ENCODE data around the gene PAX2. TPM values are rescaled to one million over a fixed set of nuclear protein-coding genes. Genes with fewer than 3 reads are reported as not detected.

Gene PAX2
- total RNA-seq, 1 experiment from 2014 or later = not detected

DNA sequence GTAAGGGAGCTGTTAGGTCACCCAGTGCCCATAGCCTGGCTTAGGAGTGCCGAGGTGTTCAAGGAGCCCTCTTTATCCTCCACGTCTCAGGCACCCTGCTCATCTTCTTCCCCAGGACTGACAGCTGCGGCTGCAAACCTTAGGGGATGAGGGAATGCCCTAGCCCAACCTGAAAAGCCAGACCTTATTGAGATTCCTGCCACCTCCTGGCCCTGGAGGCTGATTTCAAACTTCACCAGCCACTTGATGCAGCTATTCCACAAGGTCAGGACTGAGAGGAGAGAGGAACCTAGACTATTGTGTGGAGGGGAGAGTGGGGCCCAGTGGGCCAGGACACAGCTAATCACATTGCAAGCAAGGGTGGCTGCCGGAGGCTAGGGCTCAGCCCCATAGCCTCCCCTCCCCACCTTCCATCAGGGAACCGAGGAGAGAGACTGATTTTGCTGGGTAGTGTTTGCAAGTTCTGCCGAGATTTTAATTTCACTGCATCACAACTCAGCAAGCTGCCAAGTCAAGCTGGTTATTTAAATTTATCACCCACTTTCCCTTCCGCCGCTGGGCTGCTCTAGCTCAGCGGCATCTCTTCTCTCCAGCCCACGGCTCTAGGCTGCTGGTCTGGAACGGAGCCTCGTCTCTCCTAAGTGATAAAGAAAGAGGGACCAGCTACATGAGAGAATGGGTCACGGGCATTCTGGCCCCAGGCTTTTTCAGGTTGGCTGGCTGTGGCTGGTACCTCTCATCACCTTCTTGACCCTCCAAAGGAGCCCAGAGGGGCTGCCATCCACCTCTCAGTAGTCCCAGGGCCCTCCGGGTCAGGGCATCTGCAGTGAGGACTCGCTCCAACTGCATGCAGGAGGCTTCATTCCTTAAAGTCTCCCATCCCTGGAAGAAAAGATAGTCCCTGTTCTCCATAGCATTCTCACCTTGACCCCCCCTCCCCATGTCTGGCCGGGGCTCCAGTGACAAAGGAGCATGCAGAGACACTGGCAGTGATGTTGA is 66.7 kb downstream of the PAX2 start:
- DNase-seq = no peak
- H3K9me2 ChIP-seq (ENCODE audit: insufficient read depth) = no peaks in the 10 kb centered on the region
- POLR2A ChIA-PET (ENCODE audit: unreplicated experiment) = no interaction called here
- no peak overlapping the region for H2AFZ ChIP-seq
- no peak for TF ChIP-seq CTCF (conservative IDR thresholded peaks at IDR 0.05)
- no peak for TF ChIP-seq EZH2 (IDR thresholded peaks at IDR 0.05; ENCODE audit: low read depth)
- no peaks in the 10 kb centered on the region for H3K9me3 ChIP-seq (ENCODE audit: insufficient read depth, low read depth)
- H4K20me1 ChIP-seq (ENCODE audit: insufficient read depth) = no peaks in the 10 kb centered on the region
- peaks cover 96% of the 10 kb centered on the region for H3K27me3 ChIP-seq (ENCODE audit: insufficient read depth, low read depth)
- H3K36me3 ChIP-seq (ENCODE audit: low read depth) = no peaks in the 10 kb centered on the region
- no TSS peak for BruUV-seq (replicated peaks)
- H3K79me2 ChIP-seq (ENCODE audit: low read depth) = no peaks in the 10 kb centered on the region
- H3K4me2 ChIP-seq = no peak overlapping the region
- intact Hi-C loops (cut with micrococcal nuclease; ENCODE audit: unreplicated experiment) = no loop called here
- no peaks in the 10 kb centered on the region for H3K4me1 ChIP-seq (replicated peaks; ENCODE audit: insufficient read depth)
- CTCF ChIA-PET = no interaction called here
- H3K27ac ChIP-seq = no peak overlapping the region
- no peaks in the 10 kb centered on the region for H3F3A ChIP-seq (ENCODE audit: insufficient read depth, low read depth)
- no peak overlapping the region for H3K4me3 ChIP-seq

- no peaks in the 10 kb centered on the region for H3F3A ChIP-seq (ENCODE audit: insufficient read depth, low read depth)
- no peak overlapping the region for H2AFZ ChIP-seq
- H3K4me1 ChIP-seq (replicated peaks; ENCODE audit: insufficient read depth) = no peaks in the 10 kb centered on the region
- no peak for TF ChIP-seq CTCF (conservative IDR thresholded peaks at IDR 0.05)
- TF ChIP-seq EZH2 (IDR thresholded peaks at IDR 0.05; ENCODE audit: low read depth) = no peak
- ChIA-PET CTCF (no interaction called here), POLR2A (ENCODE audit: unreplicated experiment) (no interaction called here)
- no peaks in the 10 kb centered on the region for H3K36me3 ChIP-seq (ENCODE audit: low read depth)
- no TSS peak for BruUV-seq (replicated peaks)
- intact Hi-C loops (cut with micrococcal nuclease; ENCODE audit: unreplicated experiment) = no loop called here
- no peaks in the 10 kb centered on the region for H3K9me3 ChIP-seq (ENCODE audit: insufficient read depth, low read depth)
- no peaks in the 10 kb centered on the region for H3K9me2 ChIP-seq (ENCODE audit: insufficient read depth)
- no peak overlapping the region for H3K4me2 ChIP-seq
- DNase-seq = no peak
- H3K27me3 ChIP-seq (ENCODE audit: insufficient read depth, low read depth) = peaks cover 96% of the 10 kb centered on the region
- no peaks in the 10 kb centered on the region for H3K79me2 ChIP-seq (ENCODE audit: low read depth)
- no peaks in the 10 kb centered on the region for H4K20me1 ChIP-seq (ENCODE audit: insufficient read depth)
- no peak overlapping the region for H3K27ac ChIP-seq
- no peak overlapping the region for H3K4me3 ChIP-seq
Measured at GRCh38 chr10:100812978-100813377, 67.6 kb downstream of the PAX2 start.

DNA sequence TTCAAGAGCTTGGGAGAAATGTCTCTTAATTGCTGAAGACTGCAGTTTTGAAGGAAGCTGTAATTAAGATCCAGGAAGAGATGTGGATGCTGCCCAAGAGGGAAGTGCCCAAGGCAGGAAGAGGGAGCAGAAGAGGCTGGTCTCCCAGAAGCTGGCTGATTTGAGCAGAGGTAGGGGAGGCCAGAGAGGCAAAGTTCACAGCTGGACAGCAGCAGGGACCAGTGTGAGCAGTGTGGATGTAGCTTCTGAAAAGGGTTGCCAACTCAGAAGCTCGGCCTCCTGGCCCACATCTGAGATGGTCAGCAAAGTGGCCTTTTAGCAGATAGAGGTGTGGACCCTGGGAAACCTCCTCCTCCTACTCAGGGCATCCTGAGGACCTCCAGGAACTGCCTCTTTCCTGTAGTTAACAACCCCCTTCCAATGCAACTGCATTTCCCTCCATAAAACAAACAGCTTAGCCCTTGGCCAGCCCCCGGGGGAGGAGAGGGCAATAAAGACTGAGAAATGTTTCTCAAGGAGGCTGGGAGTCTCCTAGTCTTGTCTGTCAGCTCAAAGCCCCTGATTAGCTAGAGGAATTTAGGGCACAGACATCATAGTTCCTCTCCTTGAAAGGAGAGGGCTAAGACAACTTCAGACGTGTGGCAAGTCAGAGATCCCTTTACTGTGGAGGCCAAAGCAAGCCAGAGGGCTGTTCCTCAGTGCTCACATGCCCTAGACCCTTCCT is 69.5 kb downstream of the PAX2 start:
- no TSS peak for BruUV-seq (replicated peaks)
- TF ChIP-seq CTCF (conservative IDR thresholded peaks at IDR 0.05) (no peak), EZH2 (IDR thresholded peaks at IDR 0.05; ENCODE audit: low read depth) (no peak)
- Histone ChIP-seq H3K36me3 (ENCODE audit: low read depth) (no peaks in the 10 kb centered on the region), H3K4me1 (replicated peaks; ENCODE audit: insufficient read depth) (no peaks in the 10 kb centered on the region), H3K27me3 (ENCODE audit: insufficient read depth, low read depth) (peaks cover 96% of the 10 kb centered on the region), H3K4me3 (no peak overlapping the region), H3K4me2 (no peak overlapping the region), H3K79me2 (ENCODE audit: low read depth) (no peaks in the 10 kb centered on the region), H3K9me3 (ENCODE audit: insufficient read depth, low read depth) (no peaks in the 10 kb centered on the region), H3K27ac (no peak overlapping the region), H3F3A (ENCODE audit: insufficient read depth, low read depth) (no peaks in the 10 kb centered on the region), H2AFZ (no peak overlapping the region), H4K20me1 (ENCODE audit: insufficient read depth) (no peaks in the 10 kb centered on the region), H3K9me2 (ENCODE audit: insufficient read depth) (no peaks in the 10 kb centered on the region)
- POLR2A ChIA-PET (ENCODE audit: unreplicated experiment) = no interaction called here
- no peak for DNase-seq
- CTCF ChIA-PET = interaction anchor here (0.7 kb wide), 1 partner anchor 11 kb away, joined by 4 read pairs; no protein-coding TSS in a partner anchor
- intact Hi-C loops (cut with micrococcal nuclease; ENCODE audit: unreplicated experiment) = no loop called here

All from PC-9 (cell line).